ENCODE measurements around the gene GRK5. TPM values are rescaled to one million over a fixed set of nuclear protein-coding genes. Genes with fewer than 3 reads are reported as not detected.

Gene GRK5
- total RNA-seq, 1 experiment from 2014 or later, result 2.3 TPM

- H3K27ac Mint-ChIP-seq, result no peak overlapping the region
- no peaks in the 10 kb centered on the region for H3K36me3 Mint-ChIP-seq
- TF ChIP-seq, protein P1, sequence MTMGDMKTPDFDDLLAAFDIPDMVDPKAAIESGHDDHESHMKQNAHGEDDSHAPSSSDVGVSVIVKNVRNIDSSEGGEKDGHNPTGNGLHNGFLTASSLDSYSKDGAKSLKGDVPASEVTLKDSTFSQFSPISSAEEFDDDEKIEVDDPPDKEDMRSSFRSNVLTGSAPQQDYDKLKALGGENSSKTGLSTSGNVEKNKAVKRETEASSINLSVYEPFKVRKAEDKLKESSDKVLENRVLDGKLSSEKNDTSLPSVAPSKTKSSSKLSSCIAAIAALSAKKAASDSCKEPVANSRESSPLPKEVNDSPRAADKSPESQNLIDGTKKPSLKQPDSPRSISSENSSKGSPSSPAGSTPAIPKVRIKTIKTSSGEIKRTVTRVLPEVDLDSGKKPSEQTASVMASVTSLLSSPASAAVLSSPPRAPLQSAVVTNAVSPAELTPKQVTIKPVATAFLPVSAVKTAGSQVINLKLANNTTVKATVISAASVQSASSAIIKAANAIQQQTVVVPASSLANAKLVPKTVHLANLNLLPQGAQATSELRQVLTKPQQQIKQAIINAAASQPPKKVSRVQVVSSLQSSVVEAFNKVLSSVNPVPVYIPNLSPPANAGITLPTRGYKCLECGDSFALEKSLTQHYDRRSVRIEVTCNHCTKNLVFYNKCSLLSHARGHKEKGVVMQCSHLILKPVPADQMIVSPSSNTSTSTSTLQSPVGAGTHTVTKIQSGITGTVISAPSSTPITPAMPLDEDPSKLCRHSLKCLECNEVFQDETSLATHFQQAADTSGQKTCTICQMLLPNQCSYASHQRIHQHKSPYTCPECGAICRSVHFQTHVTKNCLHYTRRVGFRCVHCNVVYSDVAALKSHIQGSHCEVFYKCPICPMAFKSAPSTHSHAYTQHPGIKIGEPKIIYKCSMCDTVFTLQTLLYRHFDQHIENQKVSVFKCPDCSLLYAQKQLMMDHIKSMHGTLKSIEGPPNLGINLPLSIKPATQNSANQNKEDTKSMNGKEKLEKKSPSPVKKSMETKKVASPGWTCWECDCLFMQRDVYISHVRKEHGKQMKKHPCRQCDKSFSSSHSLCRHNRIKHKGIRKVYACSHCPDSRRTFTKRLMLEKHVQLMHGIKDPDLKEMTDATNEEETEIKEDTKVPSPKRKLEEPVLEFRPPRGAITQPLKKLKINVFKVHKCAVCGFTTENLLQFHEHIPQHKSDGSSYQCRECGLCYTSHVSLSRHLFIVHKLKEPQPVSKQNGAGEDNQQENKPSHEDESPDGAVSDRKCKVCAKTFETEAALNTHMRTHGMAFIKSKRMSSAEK (CRISPR knock-in tag; IDR thresholded peaks at IDR 0.05; ENCODE audit: borderline replicate concordance), result no peak
- TF ChIP-seq SOX15 (CRISPR knock-in tag; IDR thresholded peaks at IDR 0.05) (no peak), ETV6 (CRISPR knock-in tag; IDR thresholded peaks at IDR 0.05) (no peak)
- ATAC-seq (no peak), DNase-seq (ENCODE audit: low spot score) (no peak)
- no peak overlapping the region for H3K4me3 Mint-ChIP-seq
- no peaks in the 10 kb centered on the region; the same call in 1 of the 2 replicates for H3K27me3 Mint-ChIP-seq (ENCODE audit: low read depth)
- ChIA-PET POLR2A (interaction anchor here (0.6 kb wide), 1 partner anchor 72 kb away, joined by 3 read pairs; no protein-coding TSS in a partner anchor), CTCF (interaction anchor here (1.3 to 2.0 kb wide), 3 partner anchors 49 to 295 kb away, joined by 3 to 6 read pairs (median 4); partner anchors contain the start of gene GRK5)
- no peaks in the 10 kb centered on the region for H3K9me3 Mint-ChIP-seq
- peaks cover 5% of the 10 kb centered on the region; the same call in 1 of the 2 replicates for H3K4me1 Mint-ChIP-seq
These were observed 287.1 kb downstream of the GRK5 start for GRCh38 chr10:119494236-119495020.

GRCh38 chr10:119495021-119495505 is 287.7 kb downstream of the GRK5 start:
- CTCF ChIA-PET, result interaction anchor here (1.7 to 2.0 kb wide), 2 partner anchors 288 to 296 kb away, joined by 3 to 4 read pairs; partner anchors contain the start of gene GRK5
- no peak for DNase-seq (ENCODE audit: low spot score)
- TF ChIP-seq HMGA2 (CRISPR knock-in tag; IDR thresholded peaks at IDR 0.05) (no peak), CBFB (CRISPR knock-in tag; IDR thresholded peaks at IDR 0.05; ENCODE audit: low read depth) (no peak), EMX1 (CRISPR knock-in tag; IDR thresholded peaks at IDR 0.05) (no peak), ELF4 (CRISPR knock-in tag; IDR thresholded peaks at IDR 0.05; ENCODE audit: low read depth) (no peak), USF2 (CRISPR knock-in tag; IDR thresholded peaks at IDR 0.05) (no peak), PRRX2 (CRISPR knock-in tag; IDR thresholded peaks at IDR 0.05) (no peak), ZNF281 (CRISPR knock-in tag; IDR thresholded peaks at IDR 0.05) (no peak), GRHL2 (CRISPR knock-in tag; IDR thresholded peaks at IDR 0.05; ENCODE audit: insufficient replicate concordance, severe bottlenecking) (no peak), CREM (CRISPR knock-in tag; IDR thresholded peaks at IDR 0.05) (no peak), FOXK1 (CRISPR knock-in tag; IDR thresholded peaks at IDR 0.05) (no peak)
- TF ChIP-seq, protein P2, sequence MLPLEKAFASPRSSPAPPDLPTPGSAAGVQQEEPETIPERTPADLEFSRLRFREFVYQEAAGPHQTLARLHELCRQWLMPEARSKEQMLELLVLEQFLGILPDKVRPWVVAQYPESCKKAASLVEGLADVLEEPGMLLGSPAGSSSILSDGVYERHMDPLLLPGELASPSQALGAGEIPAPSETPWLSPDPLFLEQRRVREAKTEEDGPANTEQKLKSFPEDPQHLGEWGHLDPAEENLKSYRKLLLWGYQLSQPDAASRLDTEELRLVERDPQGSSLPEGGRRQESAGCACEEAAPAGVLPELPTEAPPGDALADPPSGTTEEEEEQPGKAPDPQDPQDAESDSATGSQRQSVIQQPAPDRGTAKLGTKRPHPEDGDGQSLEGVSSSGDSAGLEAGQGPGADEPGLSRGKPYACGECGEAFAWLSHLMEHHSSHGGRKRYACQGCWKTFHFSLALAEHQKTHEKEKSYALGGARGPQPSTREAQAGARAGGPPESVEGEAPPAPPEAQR (CRISPR knock-in tag; IDR thresholded peaks at IDR 0.05), result no peak
- TF ChIP-seq, protein P3, sequence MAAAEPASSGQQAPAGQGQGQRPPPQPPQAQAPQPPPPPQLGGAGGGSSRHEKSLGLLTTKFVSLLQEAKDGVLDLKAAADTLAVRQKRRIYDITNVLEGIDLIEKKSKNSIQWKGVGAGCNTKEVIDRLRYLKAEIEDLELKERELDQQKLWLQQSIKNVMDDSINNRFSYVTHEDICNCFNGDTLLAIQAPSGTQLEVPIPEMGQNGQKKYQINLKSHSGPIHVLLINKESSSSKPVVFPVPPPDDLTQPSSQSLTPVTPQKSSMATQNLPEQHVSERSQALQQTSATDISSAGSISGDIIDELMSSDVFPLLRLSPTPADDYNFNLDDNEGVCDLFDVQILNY (CRISPR knock-in tag; IDR thresholded peaks at IDR 0.05), result no peak
- TF ChIP-seq, protein P4, sequence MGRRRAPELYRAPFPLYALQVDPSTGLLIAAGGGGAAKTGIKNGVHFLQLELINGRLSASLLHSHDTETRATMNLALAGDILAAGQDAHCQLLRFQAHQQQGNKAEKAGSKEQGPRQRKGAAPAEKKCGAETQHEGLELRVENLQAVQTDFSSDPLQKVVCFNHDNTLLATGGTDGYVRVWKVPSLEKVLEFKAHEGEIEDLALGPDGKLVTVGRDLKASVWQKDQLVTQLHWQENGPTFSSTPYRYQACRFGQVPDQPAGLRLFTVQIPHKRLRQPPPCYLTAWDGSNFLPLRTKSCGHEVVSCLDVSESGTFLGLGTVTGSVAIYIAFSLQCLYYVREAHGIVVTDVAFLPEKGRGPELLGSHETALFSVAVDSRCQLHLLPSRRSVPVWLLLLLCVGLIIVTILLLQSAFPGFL (CRISPR knock-in tag; IDR thresholded peaks at IDR 0.05; ENCODE audit: borderline replicate concordance), result no peak
- TF ChIP-seq, protein P5, sequence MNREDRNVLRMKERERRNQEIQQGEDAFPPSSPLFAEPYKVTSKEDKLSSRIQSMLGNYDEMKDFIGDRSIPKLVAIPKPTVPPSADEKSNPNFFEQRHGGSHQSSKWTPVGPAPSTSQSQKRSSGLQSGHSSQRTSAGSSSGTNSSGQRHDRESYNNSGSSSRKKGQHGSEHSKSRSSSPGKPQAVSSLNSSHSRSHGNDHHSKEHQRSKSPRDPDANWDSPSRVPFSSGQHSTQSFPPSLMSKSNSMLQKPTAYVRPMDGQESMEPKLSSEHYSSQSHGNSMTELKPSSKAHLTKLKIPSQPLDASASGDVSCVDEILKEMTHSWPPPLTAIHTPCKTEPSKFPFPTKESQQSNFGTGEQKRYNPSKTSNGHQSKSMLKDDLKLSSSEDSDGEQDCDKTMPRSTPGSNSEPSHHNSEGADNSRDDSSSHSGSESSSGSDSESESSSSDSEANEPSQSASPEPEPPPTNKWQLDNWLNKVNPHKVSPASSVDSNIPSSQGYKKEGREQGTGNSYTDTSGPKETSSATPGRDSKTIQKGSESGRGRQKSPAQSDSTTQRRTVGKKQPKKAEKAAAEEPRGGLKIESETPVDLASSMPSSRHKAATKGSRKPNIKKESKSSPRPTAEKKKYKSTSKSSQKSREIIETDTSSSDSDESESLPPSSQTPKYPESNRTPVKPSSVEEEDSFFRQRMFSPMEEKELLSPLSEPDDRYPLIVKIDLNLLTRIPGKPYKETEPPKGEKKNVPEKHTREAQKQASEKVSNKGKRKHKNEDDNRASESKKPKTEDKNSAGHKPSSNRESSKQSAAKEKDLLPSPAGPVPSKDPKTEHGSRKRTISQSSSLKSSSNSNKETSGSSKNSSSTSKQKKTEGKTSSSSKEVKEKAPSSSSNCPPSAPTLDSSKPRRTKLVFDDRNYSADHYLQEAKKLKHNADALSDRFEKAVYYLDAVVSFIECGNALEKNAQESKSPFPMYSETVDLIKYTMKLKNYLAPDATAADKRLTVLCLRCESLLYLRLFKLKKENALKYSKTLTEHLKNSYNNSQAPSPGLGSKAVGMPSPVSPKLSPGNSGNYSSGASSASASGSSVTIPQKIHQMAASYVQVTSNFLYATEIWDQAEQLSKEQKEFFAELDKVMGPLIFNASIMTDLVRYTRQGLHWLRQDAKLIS (CRISPR knock-in tag; IDR thresholded peaks at IDR 0.05; ENCODE audit: borderline replicate concordance), result no peak

More at GRCh38 chr10:119495021-119495505, 287.7 kb downstream of the GRK5 start:
- H3K27ac Mint-ChIP-seq, result no peak overlapping the region
- no peaks in the 10 kb centered on the region; the same call in 1 of the 2 replicates for H3K27me3 Mint-ChIP-seq (ENCODE audit: low read depth)
- H3K4me1 Mint-ChIP-seq, result peaks cover 5% of the 10 kb centered on the region; the same call in 1 of the 2 replicates
- POLR2A ChIA-PET, result no interaction called here
- no peaks in the 10 kb centered on the region for H3K9me3 Mint-ChIP-seq
- no peaks in the 10 kb centered on the region for H3K36me3 Mint-ChIP-seq
- no peak for ATAC-seq
- H3K4me3 Mint-ChIP-seq, result no peak overlapping the region
